GM21390 (cell line): ENCODE measurements around the gene FYCO1.
"Not testable (repeated sequence)": the region's sequence is repeated elsewhere in the genome, so short reads cannot be mapped to it uniquely, and the experiment has no call there.

Experiments used
- ATAC-seq: cut with Tn5 transposase; IDR thresholded peaks from one replicate; pipeline ENCODE4 v1.9.1; 2021; ENCODE audit not compliant: unreplicated experiment

FYCO1 gene

DNA sequence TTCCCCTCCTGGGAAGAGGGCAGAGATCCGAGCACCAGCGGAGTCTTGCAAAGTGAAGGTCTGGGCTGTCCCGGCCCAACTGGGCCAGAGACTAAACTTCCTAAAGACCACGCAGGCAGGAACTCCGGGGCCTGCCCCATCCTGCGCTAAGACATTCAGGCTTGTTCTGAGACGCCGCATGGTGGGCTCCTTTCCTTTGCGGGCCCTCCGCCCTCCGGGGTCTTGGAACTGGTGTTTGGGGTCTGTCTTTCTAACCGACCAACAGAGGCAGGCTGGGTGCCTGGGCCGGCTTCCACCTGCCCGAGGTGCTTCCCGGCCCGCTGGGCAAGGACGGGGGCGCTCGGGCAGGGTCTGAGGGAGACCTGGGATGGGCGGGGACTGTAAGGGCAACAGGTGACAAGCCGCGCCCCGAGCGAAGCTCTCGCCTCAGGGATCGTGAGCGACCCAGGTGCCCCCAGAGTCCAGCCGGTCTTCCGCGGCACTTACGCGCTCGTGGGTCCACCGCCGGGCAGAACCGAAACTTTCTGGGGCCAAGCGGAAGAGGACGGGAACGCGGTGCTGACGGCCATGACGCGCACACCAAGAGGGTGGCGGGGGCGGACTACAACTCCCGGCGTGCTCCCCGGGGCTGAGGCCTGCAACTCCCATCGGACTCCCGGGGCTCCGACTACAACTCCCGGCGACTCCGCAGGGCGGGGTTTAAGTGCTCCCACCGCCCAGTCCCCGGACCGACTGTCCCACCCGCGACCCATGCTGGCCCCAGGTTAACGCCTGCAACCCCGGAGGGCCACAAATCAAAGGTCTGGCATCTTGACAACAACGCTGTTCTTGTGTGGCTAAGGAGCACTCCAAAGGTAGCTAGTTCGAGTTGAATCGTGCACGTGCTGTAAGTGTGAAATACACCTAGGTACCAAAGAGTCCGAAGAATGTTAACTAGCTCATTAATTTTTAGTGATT is at the start of gene FYCO1:
Gene FYCO1 (minus strand): TSS at position 589 of the 957 bp plus-strand sequence. CDS start 10,914 bp downstream, outside the sequence.
- peak; percentile 86 for ATAC-seq

DNA sequence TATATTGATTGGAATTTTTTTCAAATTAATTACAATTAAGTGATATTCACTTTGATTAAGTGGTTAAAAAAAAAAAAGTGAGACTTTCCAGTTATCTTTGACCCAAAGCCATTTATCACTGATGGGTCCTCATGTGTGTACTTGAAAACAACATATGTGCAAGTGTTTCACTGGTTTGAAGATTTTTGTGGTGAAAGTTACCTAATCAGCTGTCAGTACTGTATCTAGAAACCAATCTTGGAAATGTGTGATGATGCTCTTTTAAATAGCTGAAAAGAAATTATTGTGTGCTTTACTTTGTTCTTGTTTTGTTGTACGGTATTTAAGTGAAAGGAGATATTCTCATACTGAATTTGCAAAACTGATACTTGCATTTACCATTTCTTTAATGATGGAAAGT is 43.3 kb upstream of the FYCO1 start:
- ATAC-seq, result no peak

DNA sequence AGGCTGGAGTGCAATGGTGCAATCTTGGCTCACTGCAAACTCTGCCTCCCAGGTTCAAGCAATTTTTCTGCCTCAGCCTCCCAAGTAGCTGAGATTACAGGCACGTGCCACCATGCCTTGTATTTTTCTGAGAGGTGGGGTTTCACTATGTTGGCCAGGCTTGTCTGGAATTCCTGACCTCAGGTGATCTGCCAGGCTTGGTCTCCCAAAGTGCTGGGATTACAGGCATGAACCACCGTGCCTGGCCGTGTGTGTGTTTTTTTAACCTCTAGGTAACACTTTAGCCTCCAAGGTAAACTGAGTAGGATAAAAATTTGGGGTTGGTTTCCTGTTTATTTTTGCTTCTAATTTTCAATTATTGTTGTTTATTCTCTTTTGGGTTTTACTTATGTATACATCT is 42.4 kb upstream of the FYCO1 start:
- not testable (repeated sequence) for ATAC-seq

DNA sequence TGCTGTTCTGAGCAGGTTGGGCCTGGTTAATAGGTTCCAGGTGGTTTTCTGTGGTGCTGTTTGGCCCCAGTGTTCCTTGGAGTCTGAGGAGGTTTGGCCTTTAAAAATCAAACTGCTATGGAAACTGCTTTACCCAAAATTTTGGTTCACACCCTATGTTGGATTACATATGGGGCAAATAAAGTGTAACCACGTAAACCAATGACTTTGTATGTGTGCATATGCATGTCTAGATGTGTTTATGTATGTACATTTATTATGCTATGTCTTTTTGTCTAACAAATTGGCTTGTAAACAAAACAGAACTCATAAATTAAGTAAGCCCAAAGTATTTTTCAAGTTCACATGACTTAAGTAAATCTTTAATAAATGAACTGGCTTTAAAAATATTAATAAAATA is 40.6 kb upstream of the FYCO1 start:
- ATAC-seq, result no peak

DNA sequence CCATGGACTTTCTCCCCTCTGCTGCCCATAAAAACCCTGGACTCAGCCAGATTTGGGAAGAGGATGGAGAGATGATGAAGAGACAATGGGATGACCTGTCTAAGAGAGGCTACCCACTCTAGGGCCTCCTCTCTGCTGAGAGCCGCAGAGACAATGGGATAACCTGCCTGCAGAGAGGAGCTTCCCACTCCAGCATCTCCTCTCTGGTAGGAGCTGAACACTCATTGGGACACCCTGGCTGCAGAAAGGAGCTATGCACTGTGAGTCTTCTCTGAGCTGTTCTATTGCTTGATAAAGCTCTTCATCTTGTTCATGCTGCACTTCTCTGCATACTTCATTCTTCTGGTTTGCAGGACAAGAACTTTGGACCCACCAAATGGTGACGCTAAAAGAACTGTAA is 36.1 kb upstream of the FYCO1 start:
- ATAC-seq, result no peak

DNA sequence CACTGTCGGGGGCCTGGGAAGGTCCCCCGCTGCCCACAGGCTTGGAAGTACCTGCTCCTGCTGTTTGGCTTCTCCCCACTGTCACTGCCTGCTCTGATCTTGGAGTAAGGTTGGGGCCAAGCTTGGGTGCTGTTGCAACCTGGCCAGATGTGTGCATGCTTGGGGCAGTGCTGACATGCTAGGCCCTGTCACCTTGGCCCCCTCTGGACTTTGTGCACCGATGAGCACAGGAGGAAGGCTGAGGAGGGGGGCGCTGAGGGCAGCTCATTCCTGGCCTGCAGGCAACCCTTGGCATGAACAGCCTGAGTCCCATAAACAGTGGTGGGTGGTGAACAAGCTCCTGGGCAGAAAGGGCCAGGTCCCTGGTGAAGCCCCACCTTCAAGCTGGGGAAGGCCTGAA is 35.6 kb upstream of the FYCO1 start:
- ATAC-seq, result no peak

DNA sequence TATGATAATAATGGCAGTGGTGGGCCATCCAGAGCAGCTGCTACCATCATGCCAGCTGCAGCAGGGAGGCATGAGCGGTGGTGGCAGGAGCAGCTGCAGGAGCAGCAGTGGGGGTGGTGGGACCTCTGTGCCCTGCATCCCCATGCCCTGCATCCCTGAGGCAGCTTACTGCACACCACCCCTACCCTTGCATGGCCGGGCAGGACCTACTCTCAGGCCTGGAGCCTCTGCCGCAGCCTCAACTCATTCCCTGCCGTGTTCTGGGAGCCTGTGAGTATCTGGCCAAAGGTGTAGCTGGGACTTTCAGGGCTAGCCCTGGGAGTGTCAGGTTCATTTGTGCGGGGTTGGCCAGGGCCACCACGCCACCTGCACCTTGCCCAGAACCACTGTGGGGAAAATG is 35.0 kb upstream of the FYCO1 start:
- ATAC-seq, result no peak

DNA sequence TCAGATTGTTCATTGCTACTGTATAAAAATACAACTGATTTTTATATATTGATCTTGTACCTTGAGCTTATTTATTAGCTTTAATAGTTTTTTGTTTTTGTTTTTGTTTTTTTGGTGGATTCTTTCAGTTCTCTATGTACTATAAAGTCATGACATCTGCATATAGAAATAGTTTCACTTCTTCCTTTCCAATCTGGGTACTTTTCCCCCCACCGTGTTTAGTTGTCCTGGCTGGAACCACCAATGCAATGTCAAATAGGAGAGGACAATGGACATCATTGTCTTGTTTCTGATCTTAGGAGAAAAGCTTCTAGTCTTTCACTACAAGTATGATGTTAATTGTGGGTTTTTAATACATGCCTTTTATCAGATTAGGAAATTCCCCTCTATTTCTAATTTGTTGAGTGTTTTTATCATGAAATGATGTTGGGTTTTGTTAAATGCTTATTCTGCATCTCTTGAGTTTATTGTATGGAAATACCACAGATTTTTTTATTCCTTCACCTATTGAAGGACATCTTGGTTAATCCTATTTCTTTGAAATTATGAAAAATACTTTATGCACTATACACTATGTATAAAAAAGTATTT is 34.4 kb upstream of the FYCO1 start:
- ATAC-seq, result no peak

DNA sequence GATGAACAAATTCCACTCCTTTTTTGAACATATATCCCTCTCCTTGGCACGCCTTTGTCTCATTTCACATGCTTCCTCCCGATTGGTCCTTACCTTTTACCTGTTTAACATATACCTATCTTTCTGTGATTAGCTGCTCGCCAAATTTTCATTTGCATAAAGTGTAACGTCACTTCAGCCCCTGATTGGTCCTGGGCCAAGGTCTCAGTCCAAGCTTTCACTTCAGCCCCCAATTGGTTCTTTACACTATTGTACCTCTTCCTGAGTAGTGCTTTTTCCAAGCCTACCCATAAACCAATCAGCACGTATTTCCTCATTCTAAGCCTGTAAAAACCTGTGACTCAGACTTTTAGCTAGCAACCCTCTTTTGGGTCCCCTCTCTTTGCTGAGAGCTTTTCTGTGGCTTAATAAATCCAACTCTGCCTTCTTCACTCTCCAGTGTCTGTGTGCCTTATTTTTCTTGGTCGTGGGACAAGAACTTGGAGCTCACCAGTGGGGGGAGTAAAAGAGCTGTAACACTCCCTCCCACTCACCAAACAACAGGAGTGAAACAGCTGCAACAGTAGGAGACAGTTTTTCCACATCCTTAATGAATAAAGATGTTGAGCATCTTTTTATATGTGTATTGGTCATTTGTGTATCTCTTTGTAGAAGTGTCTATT is 32.2 kb upstream of the FYCO1 start:
- ATAC-seq, result no peak

DNA sequence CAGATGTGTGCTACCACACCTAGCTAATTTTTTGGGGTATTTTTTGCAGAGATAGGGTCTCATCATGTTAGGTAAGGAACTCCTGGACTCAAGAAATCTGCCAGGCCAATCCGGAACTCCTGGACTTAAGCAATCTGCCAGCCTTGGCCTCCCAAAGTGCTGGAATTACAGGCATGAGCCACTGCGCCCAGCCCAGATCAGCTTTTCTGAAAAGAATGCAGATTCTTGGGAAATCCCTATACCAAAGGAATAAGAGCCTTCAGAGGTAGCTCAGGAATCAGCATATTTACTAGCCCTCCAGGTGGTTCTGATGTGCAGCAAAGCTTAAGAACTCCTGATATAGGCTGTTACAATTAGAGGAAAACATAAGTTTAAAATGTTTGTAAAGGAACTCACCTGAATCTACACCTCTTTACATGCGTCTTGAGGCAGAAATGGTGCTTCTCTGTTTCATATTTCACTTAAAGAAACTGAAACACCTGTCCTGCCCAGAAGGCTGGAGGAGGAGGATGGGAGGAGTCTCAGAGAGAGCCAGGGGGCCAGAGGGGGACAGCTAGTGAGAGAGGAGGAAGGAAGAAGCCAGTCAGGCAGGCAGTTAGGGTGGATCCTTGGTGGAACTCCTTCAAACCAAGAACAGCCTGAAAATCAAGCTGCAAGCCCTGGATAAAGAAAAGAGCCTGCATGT is 31.5 kb upstream of the FYCO1 start, which contains the start of gene XCR1:
Gene XCR1 (minus strand): TSS at position 463 of the 685 bp plus-strand sequence. CDS start 5,536 bp downstream, outside the sequence.
- no peak for ATAC-seq

DNA sequence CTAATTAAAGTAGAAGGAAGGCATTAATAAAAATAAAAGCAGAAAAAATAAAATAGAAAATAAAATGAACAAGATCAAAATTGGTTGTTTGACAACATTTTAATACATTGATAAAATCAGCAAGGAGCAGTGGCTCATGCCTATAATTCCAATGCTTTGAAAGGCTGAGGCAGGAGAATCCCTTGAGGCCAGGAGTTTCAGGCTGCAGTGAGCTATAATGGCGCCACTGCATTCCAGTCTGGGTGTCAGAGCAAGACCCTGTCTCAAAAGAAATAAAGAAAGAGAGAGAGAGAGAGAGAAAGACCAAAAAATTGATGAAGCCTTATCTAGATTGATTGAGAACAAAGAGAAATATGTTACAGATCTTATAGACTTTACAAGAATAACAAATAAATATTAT is 29.5 kb upstream of the FYCO1 start:
- ATAC-seq, result no peak

DNA sequence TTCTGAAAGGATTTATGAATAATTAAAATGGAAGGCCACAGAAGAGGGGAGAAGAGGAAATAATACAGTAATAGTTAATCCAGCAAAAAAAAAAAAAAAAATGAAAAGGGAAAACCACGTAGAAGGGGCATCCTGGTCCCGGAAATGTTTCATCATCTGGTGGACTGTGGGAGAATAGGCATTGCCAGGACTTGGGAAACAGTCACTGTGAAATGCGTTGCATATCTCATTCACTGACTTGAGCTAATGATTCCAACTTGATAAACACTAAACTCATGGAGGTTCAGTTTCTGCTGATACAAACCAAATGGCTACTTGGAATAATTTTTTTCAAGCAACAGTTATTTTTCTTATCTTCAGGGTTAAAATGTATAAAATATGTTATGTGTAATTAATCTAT is 28.5 kb upstream of the FYCO1 start:
- ATAC-seq, result no peak

DNA sequence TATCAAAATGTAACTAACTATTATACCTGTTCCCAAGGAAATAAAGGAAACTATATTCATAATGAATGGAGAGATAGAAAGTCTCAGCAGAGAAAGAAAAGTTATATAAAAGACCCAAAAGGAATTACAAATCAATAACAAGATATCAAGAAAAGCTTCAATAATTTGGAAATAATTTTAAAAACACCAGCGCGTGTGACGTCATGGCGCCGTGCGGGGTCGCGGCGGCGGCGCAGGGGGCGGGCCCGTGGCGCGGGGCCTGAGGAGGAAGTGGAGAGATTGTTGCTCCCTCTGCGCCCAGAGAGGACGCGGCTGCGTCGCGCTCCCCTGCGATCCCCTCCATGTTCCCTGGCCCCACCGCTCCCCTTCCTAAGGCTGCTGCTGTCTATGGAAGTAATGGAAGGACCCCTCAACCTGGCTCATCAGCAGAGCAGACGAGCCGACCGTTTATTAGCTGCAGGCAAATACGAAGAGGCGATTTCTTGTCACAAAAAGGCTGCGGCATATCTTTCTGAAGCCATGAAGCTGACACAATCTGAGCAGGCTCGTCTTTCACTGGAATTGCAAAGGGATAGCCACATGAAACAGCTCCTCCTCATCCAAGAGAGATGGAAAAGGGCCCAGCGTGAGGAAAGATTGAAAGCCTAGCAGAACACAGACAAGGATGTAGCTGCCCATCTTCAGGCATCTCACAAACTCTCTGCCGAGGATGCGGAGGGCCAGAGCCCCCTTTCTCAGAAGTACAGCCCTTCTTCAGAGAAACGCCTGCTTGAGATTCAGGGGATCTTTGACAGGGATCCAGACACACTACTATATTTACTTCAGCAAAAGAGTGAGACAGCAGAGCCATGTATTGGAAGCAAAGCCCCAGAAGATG is 27.5 kb upstream of the FYCO1 start:
- no peak for ATAC-seq

DNA sequence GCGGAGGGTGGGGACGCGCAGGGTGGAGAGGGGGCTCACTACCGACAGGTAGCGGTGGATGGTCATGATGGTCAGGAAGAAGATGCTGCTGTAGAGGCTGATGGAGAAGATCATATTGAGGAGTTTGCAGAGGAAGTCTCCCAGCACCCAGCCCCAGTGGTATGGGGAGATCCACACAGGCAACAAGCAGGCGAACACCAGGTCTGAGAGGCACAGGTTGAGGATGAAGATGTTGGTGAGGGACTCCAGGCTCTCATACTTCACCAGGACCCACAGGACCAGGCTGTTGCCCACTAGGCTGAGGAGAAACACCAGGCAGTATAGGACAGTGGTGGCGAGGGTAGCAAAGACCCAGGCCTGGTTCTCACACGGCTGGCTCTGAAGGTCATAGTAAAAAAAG is 25.9 kb upstream of the FYCO1 start:
- ATAC-seq, result no peak

DNA sequence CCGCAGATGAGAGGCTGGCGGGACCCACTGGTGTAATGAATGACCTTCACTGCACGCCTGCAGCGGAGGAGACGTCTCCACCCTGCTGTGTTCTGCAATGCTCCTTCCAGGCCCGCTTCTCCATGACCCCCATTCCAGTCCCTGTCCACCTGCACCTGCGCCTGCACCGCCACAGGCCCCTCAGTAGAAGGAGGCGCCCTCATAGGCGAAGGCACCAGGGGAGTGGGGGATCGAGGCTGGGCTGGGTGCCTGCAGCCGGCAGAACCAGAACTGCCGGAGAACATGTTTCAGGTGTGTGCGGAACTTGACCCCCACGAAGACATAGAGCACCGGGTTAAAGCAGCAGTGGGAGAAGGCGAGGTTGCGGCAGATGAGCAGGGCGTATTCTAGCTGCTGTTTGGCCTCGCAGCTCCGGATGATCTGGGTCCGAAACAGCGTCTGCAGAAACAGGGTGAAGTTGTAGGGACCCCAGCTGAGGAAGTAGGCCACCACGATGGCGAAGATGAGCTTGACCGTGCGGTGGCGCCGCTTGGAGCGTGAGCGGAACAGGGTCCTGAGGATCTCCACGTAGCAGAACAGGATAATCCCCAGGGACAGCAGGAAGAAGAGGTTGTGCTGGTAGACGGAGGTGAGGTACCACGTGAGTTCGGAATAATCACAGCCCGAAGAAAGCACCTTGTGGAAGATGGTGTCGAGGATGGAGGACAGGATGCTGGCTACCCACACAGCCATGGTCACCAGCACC is 25.3 kb upstream of the FYCO1 start:
- ATAC-seq, result no peak

DNA sequence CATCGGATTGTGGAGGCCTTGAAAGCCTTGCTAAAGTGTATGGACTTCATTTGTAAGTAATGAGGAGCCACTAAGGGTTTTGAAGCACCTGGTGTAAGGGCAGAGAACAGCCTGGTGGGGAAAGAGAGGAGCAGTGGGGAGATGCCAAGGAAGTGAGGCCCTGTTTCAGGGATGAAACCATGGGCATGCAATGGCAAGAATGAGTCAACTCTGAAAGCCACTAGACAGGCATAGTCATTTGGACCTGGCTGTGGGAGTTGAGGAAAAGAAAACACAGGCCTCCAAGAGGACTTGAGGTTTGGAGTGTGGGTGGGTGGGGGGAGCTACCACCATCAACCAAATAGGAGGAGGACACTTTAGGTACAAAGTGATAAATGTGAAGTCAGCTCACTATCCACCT is 24.1 kb upstream of the FYCO1 start:
- ATAC-seq, result no peak

DNA sequence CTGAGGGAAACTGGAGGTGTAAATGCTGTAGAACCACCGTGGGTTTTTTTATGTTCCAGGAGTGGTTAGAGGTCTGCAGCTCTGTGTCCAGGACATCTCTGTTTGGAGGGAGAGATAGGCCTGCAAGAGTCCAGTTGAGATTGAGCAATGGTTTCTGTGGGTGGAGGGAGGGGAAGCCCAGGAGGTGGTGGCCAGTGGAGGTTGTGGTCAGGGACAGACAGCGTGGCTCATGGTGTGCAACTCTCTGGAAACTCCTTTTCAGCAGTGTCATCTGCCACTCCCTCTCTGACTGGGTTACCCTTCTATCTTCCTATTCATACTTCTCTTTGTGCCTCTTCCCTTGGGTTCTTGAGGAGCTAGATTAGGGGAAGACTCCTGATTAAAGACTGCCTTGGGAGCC is 22.1 kb upstream of the FYCO1 start:
- no peak for ATAC-seq

DNA sequence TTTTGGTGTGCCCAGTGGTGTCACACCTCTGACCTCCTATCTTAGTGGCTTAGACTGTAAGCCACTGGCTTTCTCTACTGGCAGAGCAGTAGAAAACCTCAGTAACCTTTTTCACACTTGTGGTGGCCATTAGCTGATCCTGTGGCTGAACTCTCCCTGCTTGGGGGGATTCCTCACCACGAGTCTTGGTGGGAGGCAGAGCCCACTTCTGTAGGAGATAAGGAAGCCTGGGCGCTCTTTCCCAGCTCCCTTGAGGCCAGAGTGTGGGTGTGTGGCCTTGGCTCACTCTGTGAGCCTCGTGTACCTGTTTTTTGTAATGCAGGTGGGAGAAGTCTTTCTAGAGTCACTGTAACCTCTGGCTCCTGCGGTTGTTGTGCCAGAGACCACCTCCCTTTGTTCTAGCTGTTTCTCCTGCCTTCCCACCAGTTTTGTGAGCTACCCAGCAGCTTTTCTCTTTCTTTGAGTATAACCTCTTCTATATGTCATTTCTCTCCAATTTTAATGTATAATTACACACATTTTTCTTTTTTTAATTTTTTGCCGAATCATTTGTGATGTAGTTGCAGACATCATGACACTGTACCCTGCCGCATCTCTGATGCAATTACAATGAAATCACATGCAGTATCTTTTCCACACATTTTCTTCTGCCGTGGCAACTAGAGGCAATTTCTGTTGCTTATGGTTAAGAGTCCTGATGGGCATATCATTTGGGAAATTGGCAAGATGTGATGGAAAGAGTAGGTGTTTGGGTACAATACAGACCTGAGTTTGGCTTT is 17.9 kb upstream of the FYCO1 start:
- no peak for ATAC-seq

DNA sequence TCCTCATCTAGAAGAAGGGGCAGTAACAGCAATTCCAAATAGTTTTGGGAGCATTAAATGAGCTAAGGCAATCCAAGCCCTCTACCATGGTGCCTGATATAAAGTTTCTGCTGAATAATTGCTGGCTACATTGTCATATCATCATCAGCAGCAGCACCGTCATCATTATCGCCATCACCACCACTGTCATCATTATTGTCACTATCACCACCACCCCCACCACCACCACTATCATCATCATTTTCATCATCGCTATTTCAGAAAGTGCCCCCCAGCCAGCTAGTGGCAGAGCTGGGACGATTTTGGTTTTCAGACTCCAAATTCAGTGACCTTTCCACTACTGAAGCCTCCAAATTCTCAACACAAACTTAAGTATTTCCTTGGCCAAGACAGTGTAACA is 16.6 kb upstream of the FYCO1 start:
- ATAC-seq, result no peak
